Upper lobe of left lung (tissue), 6 donors: ENCODE results near the gene GNG7. TPM values are rescaled to one million over a fixed set of nuclear protein-coding genes. Genes with fewer than 3 reads are reported as not detected.

ENCODE experiments used
- ATAC-seq, 2 donors: fragments of 200-7000 bp; cut with Tn5 transposase; one replicate each; pipeline ENCODE4 v1.9.1; 2022; ENCODE audit warnings: mild to moderate bottlenecking in 2 of 2, moderate library complexity in 2 of 2; ENCODE audit not compliant: low FRiP score in 2 of 2
- DNase-seq, 2 donors: peaks; one replicate each; pipeline ENCODE4 v3.0.0-alpha.2; 2019 to 2020
- H3K27ac ChIP-seq, 4 donors: fragments of 200-600 bp; sonication (generic); one replicate each; pipeline ENCODE4 v1.5.1; 2016 to 2019
- H3K27me3 ChIP-seq, 4 donors: fragments of 200-600 bp; sonication (generic); one replicate each; pipeline ENCODE4 v1.5.1; 2017 to 2019
- H3K36me3 ChIP-seq, 4 donors: fragments of 200-600 bp; sonication (generic); one replicate each; pipeline ENCODE4 v1.5.1; 2016 to 2019
- H3K4me1 ChIP-seq, 4 donors: fragments of 200-600 bp; sonication (generic); one replicate each; pipeline ENCODE4 v1.5.1; 2018 to 2019
- H3K4me3 ChIP-seq, 4 donors: fragments of 200-600 bp; sonication (generic); one replicate each; pipeline ENCODE4 v1.5.1; 2017 to 2019; ENCODE audit warnings: mild to moderate bottlenecking in 2 of 4, moderate library complexity in 1 of 4
- H3K9me3 ChIP-seq, 4 donors: fragments of 200-600 bp; sonication (generic); one replicate each; pipeline ENCODE4 v1.5.1; 2018 to 2019
- CTCF ChIP-seq, 6 experiments: fragments of 450-650 bp in 4 of 6; fragments of 200-600 bp in 2 of 6; sonication (generic) in 2 of 6; IDR thresholded peaks; one replicate each; pipeline ENCODE4 v1.5.1; 2016 to 2019; ENCODE audit warnings: antibody characterized with exemption in 6 of 6
- EP300 ChIP-seq, 4 donors: sonication (generic); formaldehyde crosslinking; IDR thresholded peaks; one replicate each; pipeline ENCODE4 v1.5.1; 2017; ENCODE audit warnings: antibody characterized with exemption in 4 of 4, control low read depth in 2 of 4
- POLR2A ChIP-seq, 4 donors: fragments of 450-650 bp; IDR thresholded peaks; one replicate each; pipeline ENCODE4 v1.5.1; 2016 to 2017; ENCODE audit warnings: antibody characterized with exemption in 4 of 4, mild to moderate bottlenecking in 2 of 4
- POLR2AphosphoS5 ChIP-seq, 2 donors: sonication (generic); formaldehyde crosslinking; IDR thresholded peaks; one replicate each; pipeline ENCODE4 v1.5.1; 2017; ENCODE audit warnings: antibody characterized with exemption in 2 of 2
- WGBS, 2 donors: methylation state at CpG; one replicate each; pipeline ENCODE4 v1.1.5; 2017 to 2018; 5-methylcytosine and 5-hydroxymethylcytosine counted together
- total RNA-seq, 6 donors: library from RNA; depleted of rRNA in 4 of 6; stranded (reverse); fragments of >200 nt in 4 of 6; gene quantifications; one replicate each; pipeline versions ENCODE4 v1.1.0 to v1.2.1, GENCODE V29; 2016 to 2021
- donor health status: DM: no; HTN: no; CAD: no; lungs with moderate emphysema.
- donor health status: DM: no; HTN: yes; CAD: no; lungs with severe emphysema.

Gene GNG7
- total RNA-seq, 6 donors from 2014 or later, result 3.5 to 7.7 (median 7.1) TPM

GRCh38 chr19:2616741-2617392, 85.6 kb downstream of the GNG7 start:
- 48 to 50% methylated on average over 11 to 13 of the region's 13 CpGs for WGBS, 2 donors
- no peaks in the 10 kb centered on the region for H3K9me3 ChIP-seq
- DNase-seq (peak in 1 of 2 donors; percentile 93), ATAC-seq (peak in 1 of 2 donors; percentile 19)
- peak overlapping the region; percentile 59 to 99 (median 81) for H3K27ac ChIP-seq
- no peak for TF ChIP-seq EP300 (IDR thresholded peaks at IDR 0.05)
- peak in 1 of 4 donors; percentile 72 for TF ChIP-seq POLR2A (IDR thresholded peaks at IDR 0.05)
- TF ChIP-seq POLR2AphosphoS5 (IDR thresholded peaks at IDR 0.05), result peak in 1 of 2 donors; percentile 27
- TF ChIP-seq CTCF (IDR thresholded peaks at IDR 0.05), result no peak
- H3K27me3 ChIP-seq, result no peaks in the 10 kb centered on the region
- H3K4me1 ChIP-seq, result peaks cover 26 to 69% (median 56%) of the 10 kb centered on the region in 4 donors
- H3K36me3 ChIP-seq, result no peaks in the 10 kb centered on the region
- no peak overlapping the region for H3K4me3 ChIP-seq

GRCh38 chr19:2615782-2616181, 86.7 kb downstream of the GNG7 start:
- 92 to 96% methylated on average over 5 to 6 of the region's 6 CpGs for WGBS, 2 donors
- Histone ChIP-seq H3K4me3 (no peak overlapping the region), H3K27me3 (no peaks in the 10 kb centered on the region), H3K9me3 (no peaks in the 10 kb centered on the region), H3K36me3 (no peaks in the 10 kb centered on the region), H3K4me1 (peaks cover 31 to 69% (median 58%) of the 10 kb centered on the region in 4 donors), H3K27ac (peak overlapping the region in 3 of 4 donors; percentile 70 to 99 (median 92))
- no peak for DNase-seq
- TF ChIP-seq CTCF (IDR thresholded peaks at IDR 0.05) (no peak), POLR2A (IDR thresholded peaks at IDR 0.05) (no peak), EP300 (IDR thresholded peaks at IDR 0.05) (no peak), POLR2AphosphoS5 (IDR thresholded peaks at IDR 0.05) (no peak)
- no peak for ATAC-seq

GRCh38 chr19:2613507-2614295, 88.8 kb downstream of the GNG7 start:
- no peaks in the 10 kb centered on the region for H3K36me3 ChIP-seq
- H3K27ac ChIP-seq, result peak overlapping the region in 2 of 4 donors; percentile 53 to 72
- DNase-seq (peak; percentile 72 to 73), ATAC-seq (peak; percentile 36 to 50)
- no peaks in the 10 kb centered on the region for H3K9me3 ChIP-seq
- H3K4me1 ChIP-seq, result peaks cover 29 to 56% (median 45%) of the 10 kb centered on the region in 4 donors
- H3K27me3 ChIP-seq, result no peaks in the 10 kb centered on the region
- WGBS, 2 donors, result 22 to 32% methylated on average over 18 to 19 of the region's 28 CpGs
- TF ChIP-seq CTCF (IDR thresholded peaks at IDR 0.05) (peak; percentile 74 to 92 (median 82)), POLR2A (IDR thresholded peaks at IDR 0.05) (no peak), EP300 (IDR thresholded peaks at IDR 0.05) (no peak), POLR2AphosphoS5 (IDR thresholded peaks at IDR 0.05) (no peak)
- no peak overlapping the region for H3K4me3 ChIP-seq

GRCh38 chr19:2612619-2613249, 89.8 kb downstream of the GNG7 start:
- Histone ChIP-seq H3K4me1 (peaks cover 25 to 46% (median 37%) of the 10 kb centered on the region in 4 donors), H3K27ac (no peak overlapping the region), H3K4me3 (no peak overlapping the region), H3K9me3 (no peaks in the 10 kb centered on the region), H3K36me3 (no peaks in the 10 kb centered on the region), H3K27me3 (no peaks in the 10 kb centered on the region)
- WGBS, 2 donors, result 85 to 87% methylated on average over 18 of the region's 18 CpGs
- no peak for TF ChIP-seq POLR2A (IDR thresholded peaks at IDR 0.05)
- TF ChIP-seq CTCF (IDR thresholded peaks at IDR 0.05), result no peak
- TF ChIP-seq POLR2AphosphoS5 (IDR thresholded peaks at IDR 0.05), result no peak
- TF ChIP-seq EP300 (IDR thresholded peaks at IDR 0.05), result no peak
- no peak for DNase-seq
- no peak for ATAC-seq
